ENCODE results near the gene DNAAF5. TPM values are rescaled to one million over a fixed set of nuclear protein-coding genes. Genes with fewer than 3 reads are reported as not detected.

Gene DNAAF5
- total and polyA plus RNA-seq, 2 of the 4 experiments (the other 2 are of a cell fraction), result 12.4 to 32.6 TPM

DNA sequence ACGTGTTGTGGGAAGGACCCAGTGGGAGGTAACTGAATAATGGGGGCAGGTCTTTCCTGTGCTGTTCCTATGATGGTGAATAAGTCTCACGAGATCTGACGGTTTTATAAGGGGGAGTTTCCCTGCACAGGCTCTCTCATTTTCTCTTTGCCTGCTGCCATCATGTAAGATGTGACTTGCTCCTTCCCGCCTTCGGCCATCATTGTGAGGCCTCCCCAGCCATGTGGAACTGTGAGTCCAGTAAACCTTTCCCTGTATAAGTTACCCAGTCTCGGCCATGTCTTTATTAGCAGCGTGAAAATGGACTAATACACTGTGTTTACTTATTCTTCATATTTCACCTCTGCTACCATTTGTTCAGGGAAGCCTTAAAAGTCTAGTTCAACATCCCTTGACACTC is 2.2 kb upstream of the DNAAF5 start:
- Histone ChIP-seq H4K5ac (ENCODE audit: low read depth, low read length) (no peak overlapping the region), H2BK15ac (ENCODE audit: low read depth, low read length) (no peak overlapping the region), H2BK5ac (ENCODE audit: low read depth, low read length, poor library complexity, severe bottlenecking) (no peak overlapping the region), H4K91ac (ENCODE audit: insufficient read depth, low read depth, low read length) (no peak overlapping the region), H2BK20ac (ENCODE audit: low read depth, low read length) (no peak overlapping the region), H3K27ac (ENCODE audit: insufficient read depth, low read length) (no peak overlapping the region), H3K18ac (ENCODE audit: low read depth, low read length) (no peak overlapping the region), H3K36me3 (ENCODE audit: control insufficient read depth, insufficient read depth, low read length) (peaks cover 4% of the 10 kb centered on the region; the same call in 1 of the 2 replicates), H2AFZ (replicated peaks; ENCODE audit: low read length, poor library complexity) (no peak overlapping the region), H3K14ac (replicated peaks; ENCODE audit: low read depth, low read length) (no peak overlapping the region), H3K56ac (ENCODE audit: extremely low read depth, insufficient read depth, low read length) (no peak overlapping the region), H2AK5ac (ENCODE audit: low read depth, low read length) (no peak overlapping the region), H3K79me1 (ENCODE audit: low read depth in 1 of 2, low read length in 2 of 2) (peaks cover 14 to 34% of the 10 kb centered on the region in 2 experiments), H3K27me3 (ENCODE audit: control insufficient read depth, insufficient read depth, low read length) (no peaks in the 10 kb centered on the region), H2AK9ac (replicated peaks; ENCODE audit: low read depth, low read length, poor library complexity) (no peak overlapping the region), H3K4me1 (ENCODE audit: control insufficient read depth, insufficient read depth, low read length) (peaks cover 17% of the 10 kb centered on the region), H3K9ac (ENCODE audit: low read depth, low read length) (no peak overlapping the region), H3K4me3 (ENCODE audit: insufficient read depth, low read depth, low read length) (no peak overlapping the region), H4K20me1 (ENCODE audit: insufficient read depth, low read length) (peaks cover 3% of the 10 kb centered on the region), H4K8ac (ENCODE audit: low read depth in 2 of 2, low read length in 2 of 2) (no peak overlapping the region), H3K4ac (ENCODE audit: low read depth, low read length) (no peak overlapping the region), H3K4me2 (ENCODE audit: low read depth, low read length) (no peak overlapping the region), H3K9me3 (ENCODE audit: control insufficient read depth, insufficient read depth, low read length) (peaks cover 2% of the 10 kb centered on the region; the same call in 1 of the 2 replicates), H2BK120ac (ENCODE audit: low read depth, low read length) (no peak overlapping the region), H3K23ac (ENCODE audit: low read depth, low read length) (no peak overlapping the region), H3K9me1 (ENCODE audit: insufficient read depth, low read length) (peaks cover 2% of the 10 kb centered on the region; the same call in 1 of the 2 replicates)
- BruUV-seq (replicated peaks), result no TSS peak
- no peak for ATAC-seq (ENCODE audit: low read depth)
- DNase-seq, result no peak
- TF ChIP-seq MAFK (IDR thresholded peaks at IDR 0.05; ENCODE audit: low read depth, low read length), result no peak
- no peak for TF ChIP-seq CEBPB (IDR thresholded peaks at IDR 0.05; ENCODE audit: low read depth, low read length)
- TF ChIP-seq RCOR1 (IDR thresholded peaks at IDR 0.05; ENCODE audit: insufficient replicate concordance, low read length), result no peak
- TF ChIP-seq POLR2A (IDR thresholded peaks at IDR 0.05; ENCODE audit: low read depth, low read length), result no peak
- no peak for TF ChIP-seq FOS (IDR thresholded peaks at IDR 0.05; ENCODE audit: low read depth, low read length)
- TF ChIP-seq, protein P1, sequence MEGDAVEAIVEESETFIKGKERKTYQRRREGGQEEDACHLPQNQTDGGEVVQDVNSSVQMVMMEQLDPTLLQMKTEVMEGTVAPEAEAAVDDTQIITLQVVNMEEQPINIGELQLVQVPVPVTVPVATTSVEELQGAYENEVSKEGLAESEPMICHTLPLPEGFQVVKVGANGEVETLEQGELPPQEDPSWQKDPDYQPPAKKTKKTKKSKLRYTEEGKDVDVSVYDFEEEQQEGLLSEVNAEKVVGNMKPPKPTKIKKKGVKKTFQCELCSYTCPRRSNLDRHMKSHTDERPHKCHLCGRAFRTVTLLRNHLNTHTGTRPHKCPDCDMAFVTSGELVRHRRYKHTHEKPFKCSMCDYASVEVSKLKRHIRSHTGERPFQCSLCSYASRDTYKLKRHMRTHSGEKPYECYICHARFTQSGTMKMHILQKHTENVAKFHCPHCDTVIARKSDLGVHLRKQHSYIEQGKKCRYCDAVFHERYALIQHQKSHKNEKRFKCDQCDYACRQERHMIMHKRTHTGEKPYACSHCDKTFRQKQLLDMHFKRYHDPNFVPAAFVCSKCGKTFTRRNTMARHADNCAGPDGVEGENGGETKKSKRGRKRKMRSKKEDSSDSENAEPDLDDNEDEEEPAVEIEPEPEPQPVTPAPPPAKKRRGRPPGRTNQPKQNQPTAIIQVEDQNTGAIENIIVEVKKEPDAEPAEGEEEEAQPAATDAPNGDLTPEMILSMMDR (conservative IDR thresholded peaks at IDR 0.05; ENCODE audit: low read depth, low read length), result no peak
- no peak for TF ChIP-seq CHD1 (IDR thresholded peaks at IDR 0.05; ENCODE audit: low read depth, low read length)
- TF ChIP-seq, protein P2, sequence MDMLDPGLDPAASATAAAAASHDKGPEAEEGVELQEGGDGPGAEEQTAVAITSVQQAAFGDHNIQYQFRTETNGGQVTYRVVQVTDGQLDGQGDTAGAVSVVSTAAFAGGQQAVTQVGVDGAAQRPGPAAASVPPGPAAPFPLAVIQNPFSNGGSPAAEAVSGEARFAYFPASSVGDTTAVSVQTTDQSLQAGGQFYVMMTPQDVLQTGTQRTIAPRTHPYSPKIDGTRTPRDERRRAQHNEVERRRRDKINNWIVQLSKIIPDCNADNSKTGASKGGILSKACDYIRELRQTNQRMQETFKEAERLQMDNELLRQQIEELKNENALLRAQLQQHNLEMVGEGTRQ (IDR thresholded peaks at IDR 0.05; ENCODE audit: low read depth, low read length), result no peak
- no peak for TF ChIP-seq MXI1 (IDR thresholded peaks at IDR 0.05; ENCODE audit: borderline replicate concordance, low read depth, low read length)
- TF ChIP-seq MAZ (IDR thresholded peaks at IDR 0.05; ENCODE audit: borderline replicate concordance, low read depth, low read length), result no peak
- dilution Hi-C loops (cut with HindIII; ENCODE audit: low sequenced_read_pairs, unreplicated experiment), result no loop called here
- intact Hi-C loops (cut with micrococcal nuclease), result no loop called here
- WGBS, 2 experiments (ENCODE audit: extremely low coverage in 2 of 2, insufficient read length in 1 of 2), result 94% methylated on average over 2 of the region's 7 CpGs; no CpG with 5 or more reads in 1 of the 2 experiments
- POLR2A ChIA-PET (ENCODE audit: unreplicated experiment), result no interaction called here
- CTCF ChIA-PET, result no interaction called here
- in situ Hi-C loops (cut with MboI; ENCODE audit: low sequenced_read_pairs), result no loop called here
